Ovary (tissue), 9 donors: ENCODE results near the gene TMEM30A. TPM values are rescaled to one million over a fixed set of nuclear protein-coding genes. Genes with fewer than 3 reads are reported as not detected.

Source experiments
- DNase-seq, 5 donors: peaks; one replicate each; pipeline ENCODE4 v3.0.0-alpha.2; 2019 to 2020
- H3K27ac ChIP-seq, 2 donors: fragments of 200-600 bp; one replicate each; pipeline versions ENCODE4 v1.5.1 to v1.8.0; 2019 to 2022
- H3K27me3 ChIP-seq: fragments of 200-600 bp; one replicate; pipeline ENCODE4 v1.8.0; 2022
- H3K36me3 ChIP-seq: fragments of 200-600 bp; sonication (generic); one replicate; pipeline ENCODE4 v1.5.1; 2019
- H3K4me1 ChIP-seq: one replicate; pipeline ENCODE4 v1.8.1; 2013; ENCODE audit warnings: mild to moderate bottlenecking, moderate library complexity; ENCODE audit not compliant: insufficient read depth
- H3K4me3 ChIP-seq: fragments of 200-600 bp; sonication (generic); one replicate; pipeline ENCODE4 v1.5.1; 2017
- H3K9me3 ChIP-seq, 2 donors: fragments of 200-600 bp in 1 of 2; sonication (generic) in 1 of 2; one replicate each; pipeline versions ENCODE4 v1.5.1 to v1.8.1; 2013 to 2019; ENCODE audit warnings: mild to moderate bottlenecking in 1 of 2, moderate library complexity in 1 of 2
- EP300 ChIP-seq: sonication (generic); formaldehyde crosslinking; IDR thresholded peaks from one replicate; pipeline ENCODE4 v1.6.1; 2017; ENCODE audit warnings: antibody characterized with exemption
- POLR2A ChIP-seq: fragments of 450-650 bp; IDR thresholded peaks from one replicate; pipeline ENCODE4 v1.6.1; 2017; ENCODE audit warnings: antibody characterized with exemption, mild to moderate bottlenecking, moderate library complexity
- WGBS, 3 donors: extraction: QIAGEN DNeasy Blood & Tissue Kit in 1 of 3; methylation state at CpG; one replicate each; pipeline versions ENCODE4 v1.1.5 to v1.1.7; 2013 to 2017; 5-methylcytosine and 5-hydroxymethylcytosine counted together
- intact Hi-C, 4 donors: fragments of 100-400 bp; cut with DNase I; formaldehyde crosslinking; loops; one replicate each; pipeline versions ENCODE4 v1.11.0 to v1.15.1; 2022 to 2023
- polyA plus RNA-seq, 2 donors: library from polyadenylated mRNA; stranded (reverse); fragments of 200-250 nt in 1 of 2; fragments of 350-450 nt in 1 of 2; fragmentation: Illumina TruSeq in 1 of 2; extraction: RNeasy Lipid Tissue Mini Kit (QIAGEN cat#74804) in 1 of 2; gene quantifications; one replicate each; pipeline ENCODE4 v1.2.3, GENCODE V29; 2013 to 2014
- total RNA-seq, 7 donors: library from RNA; depleted of rRNA in 2 of 7; stranded (reverse); fragments of >200 nt in 2 of 7; fragmentation: NEBNext Ultra II Directional in 3 of 7; extraction: Animal tissue kit (Norgen Biotek cat#: 25700) in 3 of 7; gene quantifications; one replicate each; pipeline versions ENCODE4 v1.1.0 to v1.2.4, GENCODE V29; 2016 to 2023
- TF ChIP-seq, protein P1 (sequence below), 3 donors: fragments of 450-650 bp in 2 of 3; fragments of 200-600 bp in 1 of 3; IDR thresholded peaks; one replicate each; pipeline versions ENCODE4 v1.5.1 to v1.8.0; 2016 to 2022; ENCODE audit warnings: antibody characterized with exemption in 3 of 3, mild to moderate bottlenecking in 1 of 3
- donor health status: DM: no; HTN: no; CAD: no; lungs with moderate emphysema.
- donor health status: DM: no; HTN: no; CAD: no.
- donor health status: Bipolar disorder and iron deficiency.
- donor health status: DM: yes; HTN: yes; CAD: no.
- donor health status: DM: no; HTN: no; CAD: no.
- donor health status: DM: yes; HTN: yes; CAD: no.

Gene TMEM30A
- total and polyA plus RNA-seq, 9 donors, result 46.1 to 88.0 (median 71.1) TPM

DNA sequence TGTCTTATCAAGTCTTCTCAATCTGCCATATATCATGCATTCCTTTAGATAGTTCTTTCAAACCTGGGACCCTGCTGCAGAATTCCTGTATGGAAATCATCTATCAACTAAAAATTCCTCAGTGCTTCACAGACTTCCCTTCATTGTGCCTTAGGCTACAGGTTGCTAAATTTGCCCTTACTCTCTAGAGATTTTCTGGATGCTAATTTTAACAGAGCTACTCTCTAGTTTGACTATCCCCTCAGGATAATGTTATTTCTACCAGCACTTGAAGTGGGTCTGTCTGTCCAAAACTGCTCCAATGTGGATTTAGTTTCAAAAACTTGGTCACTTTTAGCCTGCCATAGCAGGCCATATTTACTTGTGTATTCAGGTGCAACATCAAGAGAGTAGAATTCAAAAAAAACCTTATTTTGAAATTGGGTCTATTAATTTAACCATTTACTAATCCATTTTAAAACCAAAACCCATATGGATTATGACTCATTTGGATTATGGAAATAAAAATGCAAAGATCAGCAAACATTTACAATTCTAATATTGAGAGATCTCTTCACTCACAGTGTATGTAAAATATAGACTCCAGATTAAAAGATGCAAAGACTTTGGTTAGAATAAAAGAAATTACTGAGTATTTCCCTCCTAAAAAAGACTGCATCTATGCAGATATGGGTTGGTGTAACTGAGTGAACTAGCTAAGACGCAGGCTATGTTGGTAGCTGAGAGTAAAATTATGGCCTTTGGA, 27.1 kb downstream of the TMEM30A start:
- TF ChIP-seq EP300 (no peak), POLR2A (no peak)
- TF ChIP-seq, protein P1, sequence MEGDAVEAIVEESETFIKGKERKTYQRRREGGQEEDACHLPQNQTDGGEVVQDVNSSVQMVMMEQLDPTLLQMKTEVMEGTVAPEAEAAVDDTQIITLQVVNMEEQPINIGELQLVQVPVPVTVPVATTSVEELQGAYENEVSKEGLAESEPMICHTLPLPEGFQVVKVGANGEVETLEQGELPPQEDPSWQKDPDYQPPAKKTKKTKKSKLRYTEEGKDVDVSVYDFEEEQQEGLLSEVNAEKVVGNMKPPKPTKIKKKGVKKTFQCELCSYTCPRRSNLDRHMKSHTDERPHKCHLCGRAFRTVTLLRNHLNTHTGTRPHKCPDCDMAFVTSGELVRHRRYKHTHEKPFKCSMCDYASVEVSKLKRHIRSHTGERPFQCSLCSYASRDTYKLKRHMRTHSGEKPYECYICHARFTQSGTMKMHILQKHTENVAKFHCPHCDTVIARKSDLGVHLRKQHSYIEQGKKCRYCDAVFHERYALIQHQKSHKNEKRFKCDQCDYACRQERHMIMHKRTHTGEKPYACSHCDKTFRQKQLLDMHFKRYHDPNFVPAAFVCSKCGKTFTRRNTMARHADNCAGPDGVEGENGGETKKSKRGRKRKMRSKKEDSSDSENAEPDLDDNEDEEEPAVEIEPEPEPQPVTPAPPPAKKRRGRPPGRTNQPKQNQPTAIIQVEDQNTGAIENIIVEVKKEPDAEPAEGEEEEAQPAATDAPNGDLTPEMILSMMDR (IDR thresholded peaks at IDR 0.05), result no peak
- intact Hi-C loops, result no loop called here
- H3K27ac ChIP-seq, result no peak overlapping the region
- WGBS, 3 donors, result 93 to 94% (median 94%) methylated on average over 1 of the region's 1 CpG
- H3K36me3 ChIP-seq, result no peaks in the 10 kb centered on the region
- no peaks in the 10 kb centered on the region for H3K27me3 ChIP-seq
- H3K4me1 ChIP-seq, result no peaks in the 10 kb centered on the region
- H3K4me3 ChIP-seq, result no peak overlapping the region
- no peak for DNase-seq
- no peaks in the 10 kb centered on the region for H3K9me3 ChIP-seq

DNA sequence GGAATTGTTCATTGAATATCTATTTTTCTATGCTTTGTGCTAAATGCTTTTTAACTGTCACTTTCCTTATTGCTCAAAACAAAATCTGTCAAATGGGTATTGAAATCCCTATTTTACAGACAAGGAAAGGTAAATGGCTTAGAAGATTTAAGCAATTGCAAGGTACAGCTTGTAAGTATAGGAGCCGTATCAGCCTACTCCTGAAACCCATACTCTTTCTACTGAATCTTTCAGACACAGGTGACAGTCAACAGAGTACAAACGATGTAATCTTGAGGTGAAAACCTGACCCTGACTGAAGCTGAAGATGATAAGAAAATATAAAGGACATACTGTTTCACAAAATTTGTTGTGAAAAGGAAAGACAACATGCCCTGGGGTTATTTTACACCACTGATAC, 34.0 kb downstream of the TMEM30A start:
- 80 to 87% (median 84%) methylated on average over 2 of the region's 2 CpGs for WGBS, 3 donors
- Histone ChIP-seq H3K4me1 (no peaks in the 10 kb centered on the region), H3K36me3 (no peaks in the 10 kb centered on the region), H3K4me3 (no peak overlapping the region), H3K9me3 (no peaks in the 10 kb centered on the region), H3K27me3 (peaks cover 2% of the 10 kb centered on the region), H3K27ac (no peak overlapping the region)
- no peak for DNase-seq
- intact Hi-C loops, result no loop called here
- TF ChIP-seq EP300, result no peak
- TF ChIP-seq POLR2A, result no peak
- TF ChIP-seq, protein P1 (IDR thresholded peaks at IDR 0.05), result no peak

DNA sequence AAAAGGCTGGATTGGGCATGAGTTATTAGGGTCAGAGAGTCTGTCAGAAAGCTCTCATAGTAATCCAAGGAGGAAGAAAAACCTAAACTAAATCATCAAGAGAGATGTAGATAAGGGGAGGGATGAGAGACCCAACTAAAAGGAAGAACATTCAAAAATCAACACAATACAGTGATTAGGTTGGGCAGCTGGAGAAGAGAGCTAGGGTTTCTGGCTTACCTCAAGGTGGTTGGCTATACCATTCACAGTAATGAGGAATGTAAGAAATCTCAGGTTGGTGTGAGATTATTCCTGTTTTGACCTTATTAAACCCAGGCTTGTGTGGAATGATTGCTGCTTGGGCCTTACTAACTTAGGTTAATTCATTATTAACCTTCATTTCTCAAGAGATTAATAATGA, 34.8 kb downstream of the TMEM30A start:
- no peaks in the 10 kb centered on the region for H3K4me1 ChIP-seq
- H3K9me3 ChIP-seq, result no peaks in the 10 kb centered on the region
- no peak overlapping the region for H3K4me3 ChIP-seq
- no peak overlapping the region for H3K27ac ChIP-seq
- intact Hi-C loops, result no loop called here
- peaks cover 2% of the 10 kb centered on the region for H3K27me3 ChIP-seq
- no peaks in the 10 kb centered on the region for H3K36me3 ChIP-seq
- no peak for DNase-seq
- TF ChIP-seq, protein P1 (IDR thresholded peaks at IDR 0.05), result no peak
- TF ChIP-seq EP300 (no peak), POLR2A (no peak)

DNA sequence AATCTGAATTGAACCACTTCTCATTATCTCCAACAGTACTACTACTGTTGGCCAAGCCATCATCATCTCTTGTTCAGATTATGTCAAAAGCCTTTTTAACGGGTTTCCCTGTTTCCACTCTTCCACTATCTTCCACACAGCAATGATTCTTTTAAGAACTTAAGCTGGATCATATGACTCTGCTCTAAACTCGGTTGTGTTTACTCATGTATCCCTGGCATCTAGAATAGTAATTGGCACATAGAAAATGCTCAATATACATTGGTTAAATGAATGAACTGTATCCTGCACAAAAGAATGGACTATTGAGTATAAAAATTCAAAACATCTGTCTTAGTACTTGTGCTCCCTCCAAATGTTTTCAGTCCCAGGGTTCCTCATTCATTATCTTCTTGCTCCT, 38.2 kb downstream of the TMEM30A start:
- H3K27ac ChIP-seq, result no peak overlapping the region
- no peaks in the 10 kb centered on the region for H3K27me3 ChIP-seq
- H3K9me3 ChIP-seq, result no peaks in the 10 kb centered on the region
- peaks cover 5% of the 10 kb centered on the region for H3K4me1 ChIP-seq
- no peak for DNase-seq
- intact Hi-C loops, result no loop called here
- no peak for TF ChIP-seq EP300
- no peak for TF ChIP-seq POLR2A
- H3K4me3 ChIP-seq, result no peak overlapping the region
- H3K36me3 ChIP-seq, result no peaks in the 10 kb centered on the region
- whole genome bisulfite sequencing, 3 donors, result 55 to 61% (median 56%) methylated on average over 2 of the region's 2 CpGs

DNA sequence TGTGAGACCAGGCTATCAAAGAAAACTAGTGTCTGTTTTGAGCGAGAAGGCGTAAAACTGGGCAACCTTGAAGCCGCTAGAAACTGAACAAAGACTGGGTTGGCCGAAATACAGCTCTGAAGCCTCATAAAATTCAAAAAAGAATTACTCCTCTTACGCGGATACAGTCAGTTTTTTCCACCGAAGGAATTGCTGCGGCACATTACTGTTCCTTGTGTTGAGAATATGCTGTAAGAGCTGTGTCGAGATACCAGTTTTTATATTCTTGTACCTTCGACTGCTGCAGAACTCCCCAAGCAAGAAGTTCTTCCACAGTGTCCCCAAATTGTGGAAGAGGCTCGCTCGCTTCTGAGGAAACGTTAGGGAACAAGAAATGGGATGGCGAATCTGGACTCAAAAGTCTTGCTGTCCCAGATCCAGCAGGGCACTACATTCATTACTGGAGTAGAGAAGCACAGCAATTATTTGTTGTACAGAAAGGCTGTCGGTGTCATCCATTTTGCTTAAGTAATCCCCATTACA, 40.5 kb downstream of the TMEM30A start:
- no peaks in the 10 kb centered on the region for H3K27me3 ChIP-seq
- intact Hi-C loops, result loop anchor here in 1 of 4 donors (5.0 kb wide), 1 partner anchor 353 kb away; no protein-coding TSS in a partner anchor
- no peaks in the 10 kb centered on the region for H3K9me3 ChIP-seq
- TF ChIP-seq POLR2A, result no peak
- no peak for TF ChIP-seq EP300
- TF ChIP-seq, protein P1 (IDR thresholded peaks at IDR 0.05), result no peak
- DNase-seq, result no peak
- peak overlapping the region in 1 of 2 donors; percentile 84 for H3K27ac ChIP-seq
- no peaks in the 10 kb centered on the region for H3K36me3 ChIP-seq
- peak overlapping the region; percentile 86 for H3K4me3 ChIP-seq
- peaks cover 5% of the 10 kb centered on the region for H3K4me1 ChIP-seq
- WGBS, 3 donors, result 9 to 11% (median 11%) methylated on average over 15 of the region's 15 CpGs
